PC-3 (cell line): ENCODE results near the gene UBE2D3.

ENCODE experiments used
- CTCF ChIP-seq: fragments of 300-600 bp; sonication (generic); conservative IDR thresholded peaks from 2 replicates; pipeline ENCODE4 v1.5.1; 2017; ENCODE audit warnings: antibody characterized with exemption, low read depth, mild to moderate bottlenecking, low read length
- EZH2 ChIP-seq: fragments of 300-600 bp; sonication (generic); IDR thresholded peaks from one replicate; pipeline ENCODE4 v1.6.1; 2017; ENCODE audit warnings: antibody characterized with exemption, mild to moderate bottlenecking, low read length; ENCODE audit not compliant: unreplicated experiment
- EZH2phosphoT487 ChIP-seq: fragments of 300-600 bp; sonication (generic); IDR thresholded peaks from 2 replicates; pipeline ENCODE4 v1.6.1; 2018; ENCODE audit warnings: mild to moderate bottlenecking, antibody characterized with exemption, low read length, borderline replicate concordance

- TF ChIP-seq CTCF (no peak), EZH2phosphoT487 (no peak), EZH2 (no peak)
Observed at GRCh38 chr4:102823464-102823863, 3.9 kb downstream of the UBE2D3 start.
